Measurements from ENCODE around the gene SLC6A11. TPM values are rescaled to one million over a fixed set of nuclear protein-coding genes. Genes with fewer than 3 reads are reported as not detected.

SLC6A11 gene
- total RNA-seq, 1 experiment from 2014 or later: 1.5 TPM

GRCh38 chr3:10980312-10980711 is 164.3 kb downstream of the SLC6A11 start:
- Mint-ChIP-seq H3K4me3 (no peak overlapping the region), H3K9me3 (no peaks in the 10 kb centered on the region), H3K4me1 (peaks cover 24 to 33% of the 10 kb centered on the region in 2 experiments), H3K27ac (no peak overlapping the region), H3K27me3 (ENCODE audit: low read depth) (peaks cover 24% of the 10 kb centered on the region), H3K36me3 (ENCODE audit: insufficient read depth in 1 of 3, low read depth in 3 of 3) (no peaks in the 10 kb centered on the region; a peak in 1 of 7 replicates)
- no peaks in the 10 kb centered on the region for H3K79me2 ChIP-seq (ENCODE audit: insufficient read depth, low read length)
- H3T11ph ChIP-seq (ENCODE audit: low read length): no peak overlapping the region
- no peak overlapping the region for H2BK15ac ChIP-seq (ENCODE audit: low read depth, low read length)
- no peaks in the 10 kb centered on the region for H3K27me3 ChIP-seq (ENCODE audit: insufficient read depth, low read length)
- peaks cover 10% of the 10 kb centered on the region; the same call in 1 of the 2 replicates for H3K4me1 ChIP-seq (ENCODE audit: insufficient read depth, low read length)
- TF ChIP-seq CTCF (conservative IDR thresholded peaks at IDR 0.05): no peak
- no peak overlapping the region for H3K18ac ChIP-seq (ENCODE audit: insufficient read length, low read depth, low read length)
- no peak overlapping the region for H2AFZ ChIP-seq (ENCODE audit: low read length)
- H3K9me3 ChIP-seq (ENCODE audit: control insufficient read depth, low read depth, low read length): no peaks in the 10 kb centered on the region
- no CpG with 5 or more reads among the region's 7 CpGs for WGBS (ENCODE audit: extremely low coverage, insufficient read length, low lambda C conversion rate)
- no peak overlapping the region for H4K8ac ChIP-seq (replicated peaks; ENCODE audit: insufficient read length, low read depth, low read length)
- H3K27ac ChIP-seq (ENCODE audit: insufficient read length, low read depth, low read length): no peak overlapping the region
- H3K9ac ChIP-seq (ENCODE audit: extremely low read depth, insufficient read length, low read length): no peak overlapping the region
- H3K4me2 ChIP-seq (ENCODE audit: insufficient read depth, insufficient read length, low read length): no peak overlapping the region
- H4K91ac ChIP-seq (ENCODE audit: insufficient read length, low read depth, low read length): no peak overlapping the region
- no peak overlapping the region for H2BK20ac ChIP-seq (ENCODE audit: low read depth, low read length, poor library complexity, severe bottlenecking)
- no peak overlapping the region for H2BK12ac ChIP-seq (ENCODE audit: insufficient read length, low read depth, low read length)
- H3K79me1 ChIP-seq (ENCODE audit: insufficient read depth, low read depth, low read length, poor library complexity, severe bottlenecking): no peaks in the 10 kb centered on the region
- H4K20me1 ChIP-seq (ENCODE audit: control insufficient read depth, insufficient read depth, insufficient read length): no peaks in the 10 kb centered on the region
- H2AK5ac ChIP-seq (ENCODE audit: insufficient read length, low read length): no peak overlapping the region
- no peak overlapping the region for H3K23ac ChIP-seq (ENCODE audit: insufficient read length, low read depth, low read length)
- no peak overlapping the region for H3K4ac ChIP-seq (ENCODE audit: low read depth, low read length)
- H4K5ac ChIP-seq (ENCODE audit: insufficient read length, low read depth, low read length): no peak overlapping the region
- H2BK5ac ChIP-seq (ENCODE audit: insufficient read length, low read length): no peak overlapping the region
- DNase-seq: no peak
- H3K23me2 ChIP-seq (ENCODE audit: insufficient read length, low read depth, low read length, poor library complexity, severe bottlenecking): no peaks in the 10 kb centered on the region
- no peak overlapping the region for H2BK120ac ChIP-seq (ENCODE audit: low read depth, low read length, poor library complexity, severe bottlenecking)
- H3K56ac ChIP-seq (ENCODE audit: insufficient read length, low read depth, low read length): no peak overlapping the region
- no peak overlapping the region for H3K14ac ChIP-seq (ENCODE audit: insufficient read depth, low read length)
